GM12892 (cell line): ENCODE data around the gene ITPKB.

Experiments used
- POLR2A ChIP-seq: IDR thresholded peaks from 2 replicates; pipeline ENCODE4 v1.6.1; 2011; ENCODE audit warnings: low read depth, low read length, control low read depth
- TAF1 ChIP-seq: IDR thresholded peaks from 2 replicates; pipeline ENCODE4 v1.6.1; 2011; ENCODE audit warnings: low read depth, mild to moderate bottlenecking, control low read depth, low read length, borderline replicate concordance

DNA sequence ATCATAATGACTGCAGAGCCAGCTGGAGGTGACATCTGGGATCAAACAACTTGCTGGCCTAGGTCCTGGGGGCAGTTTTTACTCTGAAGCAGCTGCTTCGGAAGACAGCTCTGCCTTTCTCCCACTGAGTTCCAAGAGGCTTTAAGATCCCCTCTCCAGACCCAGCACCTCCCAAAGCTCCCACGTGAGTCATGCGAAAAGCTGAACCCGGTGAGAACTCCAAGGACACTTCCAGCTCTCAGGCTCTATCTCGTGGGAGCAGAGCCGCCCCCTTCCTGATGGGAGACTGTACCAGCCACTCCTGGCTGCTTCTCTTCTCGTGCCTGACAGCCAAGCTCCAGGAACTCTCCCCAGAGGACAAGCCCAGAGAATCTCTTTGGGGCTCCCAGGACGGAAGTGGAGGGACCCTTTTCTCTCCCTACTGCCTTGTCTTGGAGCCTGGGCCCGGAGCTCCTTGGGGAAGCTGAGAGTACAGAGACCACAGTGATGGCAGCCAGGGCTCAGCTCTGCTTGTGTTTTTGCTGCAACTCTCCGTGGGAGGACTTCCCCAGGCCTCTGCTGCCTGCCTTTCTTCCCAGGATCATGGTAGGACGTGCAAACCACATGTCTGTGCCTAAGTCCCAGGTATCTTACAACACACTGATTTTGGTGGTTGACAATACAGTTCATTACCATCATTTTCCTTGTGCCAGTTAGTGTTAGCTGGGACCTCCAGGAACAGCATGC lies 149.9 kb downstream of the ITPKB start:
- TF ChIP-seq TAF1 (no peak), POLR2A (no peak)
